ENCODE data around the gene GALNT2. TPM values are rescaled to one million over a fixed set of nuclear protein-coding genes. Genes with fewer than 3 reads are reported as not detected.

GALNT2 gene
- total and polyA plus RNA-seq, 2 of the 13 experiments (the other 11 are each of a cell fraction or from before 2014, with no cell fraction given) = 39.3 to 39.6 TPM

DNA sequence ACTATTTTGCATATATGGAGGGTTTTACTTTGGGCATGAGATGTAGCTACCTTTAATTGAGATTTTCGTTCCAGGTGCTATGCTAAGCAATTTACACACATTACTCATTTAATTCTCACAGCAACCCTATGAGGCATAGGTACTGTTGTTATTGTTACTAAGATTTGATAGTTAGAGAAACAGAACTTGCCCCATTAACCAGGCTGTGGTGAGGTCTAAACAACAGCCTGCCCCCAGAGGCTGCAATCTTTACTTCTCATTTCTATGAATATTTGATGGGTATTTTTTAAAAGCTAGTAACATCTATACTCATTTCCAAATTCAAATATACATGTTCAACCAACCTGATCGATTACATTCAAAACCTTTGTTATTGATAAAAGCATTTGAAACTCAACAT lies 155.6 kb downstream of the GALNT2 start:
- Histone ChIP-seq H3K4me3 (replicated peaks in 1 of 3; ENCODE audit: insufficient read depth in 1 of 3, low read depth in 2 of 3, low read length in 3 of 3) (no peak overlapping the region), H2AFZ (ENCODE audit: low read length) (no peak overlapping the region), H4K20me1 (ENCODE audit: insufficient read depth, low read length) (no peaks in the 10 kb centered on the region), H3K4me2 (ENCODE audit: low read depth, low read length) (no peak overlapping the region), H3K9me3 (ENCODE audit: low read length) (no peaks in the 10 kb centered on the region), H3K79me2 (ENCODE audit: insufficient read depth, low read length) (no peaks in the 10 kb centered on the region), H3K4me1 (ENCODE audit: insufficient read depth, low read length) (no peaks in the 10 kb centered on the region), H3K36me3 (replicated peaks in 1 of 2; ENCODE audit: control insufficient read depth in 1 of 2, insufficient read depth in 2 of 2, low read length in 2 of 2) (no peaks in the 10 kb centered on the region; a peak in 1 of 5 replicates), H3K9ac (ENCODE audit: insufficient read depth, low read depth, low read length) (no peak overlapping the region), H3K27me3 (ENCODE audit: control insufficient read depth in 1 of 2, insufficient read depth in 2 of 2, low read length in 2 of 2) (no peaks in the 10 kb centered on the region), H3K27ac (ENCODE audit: extremely low read length, insufficient read depth, low read length) (no peak overlapping the region)
- 97% methylated on average over 2 of the region's 2 CpGs for WGBS (ENCODE audit: low lambda C conversion rate)
- intact Hi-C loops (cut with micrococcal nuclease; ENCODE audit: unreplicated experiment) (no loop called here), in situ Hi-C loops (cut with HindIII; ENCODE audit: extremely low pct_ligation_motif_present, low pct_unique_long_range_greater_than_20kb) (no loop called here)
- ATAC-seq = no peak
- DNase-seq (ENCODE audit: low spot score) = no peak
- no peak for FAIRE-seq
- no TSS peak for BruUV-seq (replicated peaks)
- CTCF ChIA-PET (ENCODE audit: low intra/inter-chr PET ratio, low total read pairs) = no interaction called here
- POLR2A ChIA-PET = no interaction called here
- TF ChIP-seq, protein P1, sequence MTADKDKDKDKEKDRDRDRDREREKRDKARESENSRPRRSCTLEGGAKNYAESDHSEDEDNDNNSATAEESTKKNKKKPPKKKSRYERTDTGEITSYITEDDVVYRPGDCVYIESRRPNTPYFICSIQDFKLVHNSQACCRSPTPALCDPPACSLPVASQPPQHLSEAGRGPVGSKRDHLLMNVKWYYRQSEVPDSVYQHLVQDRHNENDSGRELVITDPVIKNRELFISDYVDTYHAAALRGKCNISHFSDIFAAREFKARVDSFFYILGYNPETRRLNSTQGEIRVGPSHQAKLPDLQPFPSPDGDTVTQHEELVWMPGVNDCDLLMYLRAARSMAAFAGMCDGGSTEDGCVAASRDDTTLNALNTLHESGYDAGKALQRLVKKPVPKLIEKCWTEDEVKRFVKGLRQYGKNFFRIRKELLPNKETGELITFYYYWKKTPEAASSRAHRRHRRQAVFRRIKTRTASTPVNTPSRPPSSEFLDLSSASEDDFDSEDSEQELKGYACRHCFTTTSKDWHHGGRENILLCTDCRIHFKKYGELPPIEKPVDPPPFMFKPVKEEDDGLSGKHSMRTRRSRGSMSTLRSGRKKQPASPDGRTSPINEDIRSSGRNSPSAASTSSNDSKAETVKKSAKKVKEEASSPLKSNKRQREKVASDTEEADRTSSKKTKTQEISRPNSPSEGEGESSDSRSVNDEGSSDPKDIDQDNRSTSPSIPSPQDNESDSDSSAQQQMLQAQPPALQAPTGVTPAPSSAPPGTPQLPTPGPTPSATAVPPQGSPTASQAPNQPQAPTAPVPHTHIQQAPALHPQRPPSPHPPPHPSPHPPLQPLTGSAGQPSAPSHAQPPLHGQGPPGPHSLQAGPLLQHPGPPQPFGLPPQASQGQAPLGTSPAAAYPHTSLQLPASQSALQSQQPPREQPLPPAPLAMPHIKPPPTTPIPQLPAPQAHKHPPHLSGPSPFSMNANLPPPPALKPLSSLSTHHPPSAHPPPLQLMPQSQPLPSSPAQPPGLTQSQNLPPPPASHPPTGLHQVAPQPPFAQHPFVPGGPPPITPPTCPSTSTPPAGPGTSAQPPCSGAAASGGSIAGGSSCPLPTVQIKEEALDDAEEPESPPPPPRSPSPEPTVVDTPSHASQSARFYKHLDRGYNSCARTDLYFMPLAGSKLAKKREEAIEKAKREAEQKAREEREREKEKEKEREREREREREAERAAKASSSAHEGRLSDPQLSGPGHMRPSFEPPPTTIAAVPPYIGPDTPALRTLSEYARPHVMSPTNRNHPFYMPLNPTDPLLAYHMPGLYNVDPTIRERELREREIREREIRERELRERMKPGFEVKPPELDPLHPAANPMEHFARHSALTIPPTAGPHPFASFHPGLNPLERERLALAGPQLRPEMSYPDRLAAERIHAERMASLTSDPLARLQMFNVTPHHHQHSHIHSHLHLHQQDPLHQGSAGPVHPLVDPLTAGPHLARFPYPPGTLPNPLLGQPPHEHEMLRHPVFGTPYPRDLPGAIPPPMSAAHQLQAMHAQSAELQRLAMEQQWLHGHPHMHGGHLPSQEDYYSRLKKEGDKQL (CRISPR knock-in tag; IDR thresholded peaks at IDR 0.05; ENCODE audit: low read depth) = no peak
- no peak for TF ChIP-seq SRY (CRISPR knock-in tag; IDR thresholded peaks at IDR 0.05)
- TF ChIP-seq SAFB2 (CRISPR knock-in tag; IDR thresholded peaks at IDR 0.05; ENCODE audit: borderline replicate concordance, low read depth) = no peak
- no peak for TF ChIP-seq HNF4G (IDR thresholded peaks at IDR 0.05; ENCODE audit: borderline replicate concordance, low read depth, low read length)
- no peak for TF ChIP-seq HNF4G (CRISPR knock-in tag; IDR thresholded peaks at IDR 0.05; ENCODE audit: borderline replicate concordance, low read depth)
- TF ChIP-seq, protein P2, sequence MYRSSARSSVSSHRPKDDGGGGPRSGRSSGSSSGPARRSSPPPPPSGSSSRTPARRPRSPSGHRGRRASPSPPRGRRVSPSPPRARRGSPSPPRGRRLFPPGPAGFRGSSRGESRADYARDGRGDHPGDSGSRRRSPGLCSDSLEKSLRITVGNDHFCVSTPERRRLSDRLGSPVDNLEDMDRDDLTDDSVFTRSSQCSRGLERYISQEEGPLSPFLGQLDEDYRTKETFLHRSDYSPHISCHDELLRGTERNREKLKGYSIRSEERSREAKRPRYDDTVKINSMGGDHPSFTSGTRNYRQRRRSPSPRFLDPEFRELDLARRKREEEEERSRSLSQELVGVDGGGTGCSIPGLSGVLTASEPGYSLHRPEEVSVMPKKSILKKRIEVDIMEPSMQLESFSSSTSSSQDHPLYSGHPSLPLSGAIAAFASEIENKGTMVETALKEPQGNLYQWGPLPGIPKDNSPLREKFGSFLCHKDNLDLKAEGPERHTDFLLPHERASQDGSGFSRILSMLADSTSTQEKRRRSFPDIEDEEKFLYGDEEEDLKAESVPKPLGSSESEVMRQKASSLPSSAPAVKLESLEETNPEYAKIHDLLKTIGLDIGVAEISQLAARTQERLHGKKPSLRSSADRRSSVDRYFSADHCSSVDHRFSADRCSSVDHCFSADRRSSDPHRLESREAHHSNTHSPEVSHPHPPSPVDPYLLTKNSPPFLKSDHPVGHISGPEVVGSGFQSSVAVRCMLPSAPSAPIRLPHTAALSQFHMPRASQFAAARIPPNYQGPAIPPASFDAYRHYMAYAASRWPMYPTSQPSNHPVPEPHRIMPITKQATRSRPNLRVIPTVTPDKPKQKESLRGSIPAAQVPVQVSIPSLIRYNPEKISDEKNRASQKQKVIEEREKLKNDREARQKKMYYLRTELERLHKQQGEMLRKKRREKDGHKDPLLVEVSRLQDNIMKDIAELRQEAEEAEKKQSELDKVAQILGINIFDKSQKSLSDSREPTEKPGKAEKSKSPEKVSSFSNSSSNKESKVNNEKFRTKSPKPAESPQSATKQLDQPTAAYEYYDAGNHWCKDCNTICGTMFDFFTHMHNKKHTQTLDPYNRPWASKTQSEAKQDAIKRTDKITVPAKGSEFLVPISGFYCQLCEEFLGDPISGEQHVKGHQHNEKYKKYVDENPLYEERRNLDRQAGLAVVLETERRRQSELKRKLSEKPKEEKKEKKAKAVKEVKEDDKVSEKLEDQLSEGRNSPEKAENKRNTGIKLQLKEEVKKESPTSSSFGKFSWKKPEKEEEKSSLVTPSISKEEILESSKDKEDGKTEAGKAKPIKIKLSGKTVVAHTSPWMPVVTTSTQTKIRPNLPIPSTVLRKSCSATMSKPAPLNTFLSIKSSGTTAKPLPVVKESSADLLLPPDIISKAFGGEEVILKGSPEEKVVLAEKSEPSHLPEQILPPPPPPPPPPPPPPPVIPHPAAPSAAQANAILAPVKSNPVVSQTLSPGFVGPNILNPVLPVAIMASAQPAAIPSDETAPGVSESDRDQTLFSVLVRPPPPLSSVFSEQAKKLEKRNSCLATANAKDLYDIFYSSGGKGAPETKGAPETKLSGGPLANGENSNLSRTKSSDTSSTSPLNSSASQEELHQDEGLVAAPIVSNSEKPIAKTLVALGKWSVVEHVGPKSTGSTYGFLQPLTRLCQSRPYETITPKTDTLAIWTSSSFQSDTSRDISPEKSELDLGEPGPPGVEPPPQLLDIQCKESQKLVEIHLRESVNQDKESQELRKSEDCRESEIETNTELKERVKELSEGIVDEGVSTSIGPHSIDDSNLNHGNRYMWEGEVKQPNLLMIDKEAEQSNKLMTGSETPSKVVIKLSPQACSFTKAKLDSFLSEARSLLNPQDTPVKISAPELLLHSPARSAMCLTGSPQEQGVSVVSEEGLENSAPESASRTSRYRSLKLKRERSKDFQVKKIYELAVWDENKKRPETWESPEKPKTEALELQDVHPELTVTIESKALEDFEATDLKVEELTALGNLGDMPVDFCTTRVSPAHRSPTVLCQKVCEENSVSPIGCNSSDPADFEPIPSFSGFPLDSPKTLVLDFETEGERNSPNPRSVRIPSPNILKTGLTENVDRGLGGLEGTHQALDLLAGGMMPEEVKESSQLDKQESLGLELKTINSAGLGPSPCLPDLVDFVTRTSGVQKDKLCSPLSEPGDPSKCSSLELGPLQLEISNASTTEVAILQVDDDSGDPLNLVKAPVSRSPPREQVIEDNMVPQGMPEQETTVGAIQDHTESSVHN (CRISPR knock-in tag; IDR thresholded peaks at IDR 0.05) = no peak
- no peak for TF ChIP-seq MTF2 (CRISPR knock-in tag; IDR thresholded peaks at IDR 0.05; ENCODE audit: borderline replicate concordance)
- no peak for TF ChIP-seq PHF20 (CRISPR knock-in tag; IDR thresholded peaks at IDR 0.05)
- TF ChIP-seq, protein P3, sequence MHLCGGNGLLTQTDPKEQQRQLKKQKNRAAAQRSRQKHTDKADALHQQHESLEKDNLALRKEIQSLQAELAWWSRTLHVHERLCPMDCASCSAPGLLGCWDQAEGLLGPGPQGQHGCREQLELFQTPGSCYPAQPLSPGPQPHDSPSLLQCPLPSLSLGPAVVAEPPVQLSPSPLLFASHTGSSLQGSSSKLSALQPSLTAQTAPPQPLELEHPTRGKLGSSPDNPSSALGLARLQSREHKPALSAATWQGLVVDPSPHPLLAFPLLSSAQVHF (CRISPR knock-in tag; IDR thresholded peaks at IDR 0.05) = no peak

All from HepG2 (cell line).